HG03457 (cell line): ENCODE data around the gene TANGO6.
"Not testable (repeated sequence)": the region's sequence is repeated elsewhere in the genome, so short reads cannot be mapped to it uniquely, and the experiment has no call there.

Experiments
- ATAC-seq: cut with Tn5 transposase; IDR thresholded peaks from one replicate; pipeline ENCODE4 v1.9.1; 2021; ENCODE audit warnings: moderate number of reproducible peaks; ENCODE audit not compliant: unreplicated experiment

The TANGO6 gene

DNA sequence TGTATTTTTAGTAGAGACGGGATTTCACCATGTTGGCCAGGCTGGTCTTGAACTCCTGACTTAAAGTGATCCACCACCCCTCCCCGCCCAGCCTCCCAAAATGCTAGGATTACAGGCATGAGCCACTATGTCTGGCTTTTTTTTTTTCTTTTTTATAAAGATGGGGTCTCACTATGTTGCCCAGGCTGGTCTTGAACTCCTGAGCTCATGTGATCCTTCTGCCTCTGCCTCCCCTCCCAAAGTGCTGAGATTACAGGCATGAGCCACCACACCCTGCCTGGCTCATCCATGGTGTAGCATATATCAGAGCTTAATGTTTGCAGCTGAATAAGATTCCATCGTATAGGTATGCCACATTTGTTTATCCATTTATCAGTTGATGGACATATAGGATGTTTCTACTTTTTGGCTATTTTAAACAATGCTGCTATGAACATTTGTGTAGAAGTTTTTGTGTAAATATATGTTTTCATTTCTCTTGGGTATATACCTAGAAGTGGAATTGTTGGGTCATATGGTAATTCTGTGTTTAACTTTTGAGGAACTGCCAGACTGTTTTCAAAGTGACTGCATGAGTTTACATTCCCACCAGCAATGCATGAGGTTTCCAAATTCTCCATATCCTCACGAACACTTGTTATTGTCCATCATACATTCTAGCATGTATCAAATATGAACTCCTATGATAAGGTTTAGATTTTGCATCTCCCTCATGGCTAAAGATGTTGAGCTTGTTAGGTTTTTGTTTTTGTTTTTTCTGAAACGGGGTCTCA, 206.5 kb downstream of the TANGO6 start:
- no peak for ATAC-seq

DNA sequence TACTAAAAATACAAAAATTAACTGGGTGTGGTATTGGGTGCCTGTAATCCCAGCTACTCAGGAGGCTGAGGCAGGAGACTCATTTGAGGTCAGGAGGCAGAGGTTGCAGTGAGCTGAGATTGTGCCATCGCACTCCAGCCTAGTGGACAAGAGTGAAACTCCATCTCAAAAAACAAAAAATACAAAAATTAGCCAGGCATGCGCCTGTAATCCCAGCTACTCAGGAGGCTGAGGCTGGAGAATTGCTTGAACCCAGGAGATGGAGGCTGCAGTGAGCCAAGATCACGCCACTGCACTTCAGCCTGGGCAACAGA, 208.1 kb downstream of the TANGO6 start:
- ATAC-seq: not testable (repeated sequence)

DNA sequence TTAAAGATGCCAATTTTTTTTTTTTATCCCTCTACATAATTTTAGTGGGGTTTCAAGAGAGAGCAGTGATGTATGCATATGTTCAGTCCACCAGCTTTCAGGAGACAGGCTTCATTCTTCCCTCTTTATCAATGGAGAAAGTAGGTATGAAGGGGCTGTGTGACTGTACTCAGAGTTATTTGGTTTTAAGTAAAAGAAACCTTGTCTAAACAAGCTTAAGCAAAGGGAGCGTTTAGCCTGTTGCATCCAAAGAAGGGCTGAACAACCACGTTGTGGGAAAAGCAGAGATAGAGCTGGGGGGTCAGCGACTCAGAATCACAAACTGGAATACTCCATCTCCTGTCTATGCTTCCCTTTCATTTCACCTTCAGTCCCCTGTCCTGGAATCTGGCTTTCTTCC, 211.7 kb downstream of the TANGO6 start:
- no peak for ATAC-seq

DNA sequence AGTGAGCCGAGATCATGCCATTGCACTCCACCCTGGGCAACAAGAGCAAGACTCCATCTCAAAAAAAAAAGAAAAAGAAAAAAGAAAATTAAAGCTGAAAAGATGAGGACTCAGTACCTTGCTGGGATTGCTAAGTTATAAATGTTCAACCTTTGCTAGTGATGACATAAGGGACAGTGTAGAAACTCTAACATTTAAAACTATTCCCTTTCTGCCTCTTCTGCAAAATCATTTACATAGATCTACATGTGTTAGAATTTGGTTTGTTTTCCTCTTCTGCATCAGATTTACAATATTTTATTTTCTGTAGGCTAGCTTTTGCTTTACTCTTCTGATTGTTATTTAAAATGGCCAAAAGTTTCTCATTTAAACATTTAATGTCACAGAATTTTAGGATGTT, 212.6 kb downstream of the TANGO6 start:
- no peak for ATAC-seq

DNA sequence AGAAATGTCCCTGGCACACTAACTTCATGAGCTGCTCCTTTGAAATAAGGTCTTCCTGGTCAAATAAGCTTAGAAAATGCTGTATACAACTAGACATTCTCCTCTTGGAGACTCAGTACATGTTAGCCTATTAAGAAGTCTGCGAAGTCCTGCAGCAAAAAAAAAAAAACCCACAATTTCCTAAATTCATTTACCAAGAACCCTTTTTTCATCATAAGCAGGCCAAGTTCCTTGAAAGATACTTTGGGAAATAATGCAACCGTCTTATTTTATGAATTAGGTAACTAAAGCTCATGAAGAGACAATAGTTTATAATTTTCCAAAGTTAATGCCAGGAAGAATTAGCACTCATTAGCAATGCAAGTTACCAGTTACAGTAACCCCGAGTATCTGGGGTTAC, 213.1 kb downstream of the TANGO6 start:
- ATAC-seq: no peak

DNA sequence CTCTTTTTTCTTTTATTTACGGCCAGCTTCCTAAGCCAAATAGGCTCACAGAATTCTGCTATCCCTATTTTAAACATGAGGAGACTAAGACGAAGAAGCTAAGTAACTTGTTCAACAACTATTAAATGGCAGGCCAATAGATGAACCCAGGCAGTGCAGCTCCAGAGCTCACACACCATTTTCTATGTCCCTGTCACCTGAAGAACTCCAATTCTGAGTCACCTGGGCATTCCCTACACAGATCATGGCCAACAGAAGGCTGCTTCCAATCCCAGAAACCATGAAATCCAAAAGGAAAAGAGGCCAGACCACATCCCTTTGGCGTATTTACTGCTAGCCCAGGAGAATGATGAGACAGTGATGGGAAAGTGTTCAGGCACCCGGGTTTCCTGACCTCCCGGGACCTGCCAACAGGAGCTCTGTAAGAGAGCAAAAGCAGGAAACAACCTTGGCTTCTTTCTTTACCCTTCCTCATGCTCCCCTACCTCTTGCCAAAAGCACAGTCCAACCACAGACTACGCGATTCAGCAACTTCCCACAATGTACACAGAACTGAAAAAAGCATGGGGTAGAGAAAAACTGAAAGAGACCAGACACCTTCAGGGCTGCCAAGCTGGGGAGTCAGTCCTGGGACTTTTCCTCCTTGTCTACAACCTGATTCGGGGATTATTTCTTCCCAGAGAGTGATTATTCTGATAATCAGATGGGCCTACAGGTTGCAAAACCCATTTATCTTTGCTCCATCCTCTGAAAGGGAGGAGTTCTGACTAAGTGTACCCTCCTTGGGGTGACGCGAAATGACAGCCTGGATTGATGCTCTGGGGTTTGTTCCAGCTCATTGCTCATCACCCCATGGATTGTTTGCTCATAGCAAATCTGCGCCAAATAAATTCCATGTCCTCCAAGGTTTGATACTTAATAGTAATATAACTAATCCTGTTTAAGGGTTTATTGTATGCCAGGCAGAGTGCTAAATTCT, 214.4 kb downstream of the TANGO6 start:
- ATAC-seq: no peak

DNA sequence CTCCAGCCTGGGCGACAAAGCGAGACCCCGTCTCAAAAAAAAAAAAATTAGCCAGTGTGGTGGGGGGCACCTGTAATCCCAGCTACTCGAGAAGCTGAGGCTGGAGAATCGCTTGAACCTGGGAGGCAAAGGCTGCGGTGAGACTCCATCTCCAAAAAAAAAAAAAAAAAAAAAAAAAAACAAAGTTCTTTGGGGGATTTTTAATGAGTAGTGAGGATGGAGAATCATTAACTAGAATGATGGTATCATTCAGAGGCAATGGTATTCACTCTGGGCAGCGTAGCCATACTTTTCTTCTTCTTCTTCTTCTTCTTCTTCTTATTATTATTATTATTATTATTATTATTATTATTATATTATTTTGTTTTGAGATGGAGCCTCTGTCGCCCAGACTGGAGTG, 220.2 kb downstream of the TANGO6 start:
- ATAC-seq: not testable (repeated sequence)

DNA sequence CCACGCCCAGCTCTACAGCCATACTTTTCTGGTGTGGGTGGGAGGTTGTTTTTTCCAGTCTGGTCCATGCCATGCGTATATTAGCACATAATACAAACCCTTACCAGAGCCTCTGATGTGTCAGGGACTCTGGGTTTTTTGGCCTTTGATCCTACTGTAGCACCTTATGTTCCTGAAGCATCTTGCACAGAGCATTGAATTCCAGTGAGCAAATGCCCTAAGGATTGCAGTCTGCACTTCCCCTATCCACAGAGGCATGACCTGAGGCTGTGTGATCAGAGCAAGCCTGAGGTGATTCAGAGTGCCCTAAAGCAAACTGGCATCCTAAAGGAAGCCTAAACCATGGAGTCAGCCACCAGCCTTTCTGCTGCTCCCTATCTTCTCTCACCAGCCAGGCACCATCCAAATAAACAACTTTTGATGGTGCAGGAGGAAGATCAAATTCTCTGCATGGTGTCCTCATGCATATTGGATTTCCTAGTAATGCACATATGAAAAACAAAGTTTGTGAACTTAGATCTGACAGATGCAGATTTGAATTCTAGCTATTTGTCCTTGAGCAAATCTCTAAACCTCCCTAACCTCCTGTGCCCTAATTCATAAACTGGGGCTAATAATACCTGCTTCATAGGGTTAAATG, 220.9 kb downstream of the TANGO6 start:
- ATAC-seq: no peak

DNA sequence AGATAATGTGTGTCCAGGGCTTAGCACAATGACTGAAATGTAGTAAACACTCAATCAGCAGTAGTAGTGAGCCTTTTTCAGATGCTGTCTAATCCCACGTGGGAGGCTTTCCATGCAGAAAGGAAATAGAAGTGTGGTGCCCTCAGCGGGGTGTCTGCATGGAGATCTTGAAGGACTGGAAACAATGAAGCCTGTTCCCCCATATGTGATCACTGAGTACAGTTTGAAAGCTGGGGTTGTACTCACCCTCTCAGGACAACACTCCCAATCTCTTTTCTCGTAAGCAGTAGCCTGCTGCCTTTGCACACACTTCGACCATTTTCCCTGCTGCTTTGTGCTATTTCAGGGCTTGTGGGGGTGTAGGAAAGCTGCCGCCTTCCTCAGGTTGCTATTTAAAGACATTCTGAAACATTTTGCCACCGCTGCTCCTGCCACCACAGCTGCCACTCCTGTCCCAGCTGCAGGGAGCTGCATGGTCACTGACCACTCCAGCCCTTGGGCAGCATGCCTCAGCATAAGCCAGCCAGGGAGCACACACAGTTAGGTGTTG, 221.5 kb downstream of the TANGO6 start:
- no peak for ATAC-seq

DNA sequence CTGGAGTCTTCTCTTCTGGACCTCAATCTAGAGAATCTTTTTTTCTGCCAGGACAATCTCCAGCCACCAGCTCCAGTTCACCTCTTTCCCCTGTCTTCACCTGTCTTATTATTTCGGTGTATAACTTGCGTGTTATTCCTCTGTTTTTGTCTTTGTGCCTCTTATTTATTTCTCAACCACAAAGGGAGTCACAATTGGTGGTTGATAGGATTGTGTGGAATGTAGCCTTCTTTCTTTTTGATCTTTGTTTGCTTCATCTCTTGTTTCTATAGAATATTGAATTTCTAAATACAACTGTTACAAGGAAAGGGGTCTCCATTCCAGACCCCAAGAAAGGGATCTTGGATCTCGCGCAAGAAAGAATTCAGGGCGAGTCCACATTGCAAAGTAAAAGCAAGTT, 226.2 kb downstream of the TANGO6 start:
- ATAC-seq: no peak

DNA sequence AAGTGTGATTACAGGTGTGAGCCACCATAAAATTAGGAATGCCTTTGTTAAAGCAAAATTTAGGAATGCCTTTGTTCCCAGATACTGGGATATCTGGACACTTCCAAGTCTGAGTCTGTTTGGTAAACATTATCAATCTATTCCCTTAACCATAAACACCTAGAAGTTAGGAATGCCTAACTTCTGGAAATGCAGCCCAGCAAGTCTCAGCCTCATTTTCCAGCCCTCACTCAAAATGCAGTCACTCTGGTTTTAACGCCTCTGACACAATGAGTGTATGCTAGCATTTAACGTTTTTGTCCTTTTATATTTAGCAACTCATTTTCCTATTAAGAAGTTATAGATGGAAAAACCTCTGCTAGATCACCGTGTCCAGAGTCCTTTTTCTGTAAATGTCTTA, 227.7 kb downstream of the TANGO6 start:
- no peak for ATAC-seq

DNA sequence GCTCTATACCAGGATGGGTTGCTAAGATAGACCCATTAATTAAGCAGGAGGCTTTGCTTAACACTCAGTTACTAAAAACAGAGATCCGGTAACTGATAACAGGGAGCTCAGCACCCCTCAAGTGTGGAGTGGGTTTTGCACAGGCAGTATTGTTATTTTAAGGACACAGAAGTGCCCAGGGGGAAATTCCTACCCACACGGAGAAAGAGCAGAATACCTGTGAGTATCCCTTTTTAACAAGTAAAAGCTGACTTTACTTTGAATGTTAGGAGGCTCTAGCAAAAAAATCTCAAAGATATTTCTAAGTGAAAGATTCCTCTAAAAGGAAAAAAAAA, 229.3 kb downstream of the TANGO6 start:
- no peak for ATAC-seq

DNA sequence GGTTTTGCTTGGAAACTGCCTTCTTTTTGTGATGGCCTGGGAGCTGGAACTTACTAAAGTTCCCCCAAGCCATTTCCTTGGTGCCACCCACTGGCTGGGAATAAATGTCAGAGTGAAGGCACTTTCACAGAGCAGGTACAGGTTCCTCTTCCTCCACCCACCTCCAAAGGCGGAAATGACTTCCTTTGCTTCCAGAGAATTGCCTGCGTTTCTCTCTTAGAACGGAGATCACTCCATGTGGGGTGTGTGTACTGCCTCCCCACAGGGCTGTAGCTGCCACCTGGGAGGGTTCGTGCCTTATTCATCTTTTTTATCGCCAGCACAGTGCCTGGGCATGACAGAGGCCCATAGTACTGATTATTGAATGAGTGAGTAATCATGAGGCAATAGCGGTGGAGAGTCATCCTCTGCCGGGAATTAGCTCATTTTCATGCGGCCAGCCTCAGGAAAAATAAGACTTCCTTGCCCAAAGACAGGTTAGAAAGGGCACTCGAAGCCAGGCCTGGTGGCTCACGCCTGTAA, 229.9 kb downstream of the TANGO6 start:
- ATAC-seq: no peak

DNA sequence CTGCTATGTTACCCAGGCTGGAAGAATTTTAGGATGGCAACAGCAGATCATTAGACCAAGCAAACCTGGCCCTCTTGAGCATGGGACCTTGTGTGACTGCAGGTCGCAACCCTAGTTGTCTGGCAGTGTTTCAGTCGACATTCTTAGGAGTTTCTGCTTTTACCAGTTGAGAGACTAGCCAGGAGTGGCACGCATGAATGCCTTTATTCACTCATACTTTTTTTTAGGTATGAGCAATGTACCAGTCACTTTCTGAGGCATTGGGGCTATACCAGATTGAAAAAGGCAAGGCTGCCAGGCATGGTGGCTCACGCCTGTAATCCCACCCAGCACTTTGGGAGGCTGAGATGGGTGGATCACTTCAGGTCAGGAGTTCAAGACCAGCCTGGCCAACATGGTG, 233.9 kb downstream of the TANGO6 start:
- ATAC-seq: no peak

DNA sequence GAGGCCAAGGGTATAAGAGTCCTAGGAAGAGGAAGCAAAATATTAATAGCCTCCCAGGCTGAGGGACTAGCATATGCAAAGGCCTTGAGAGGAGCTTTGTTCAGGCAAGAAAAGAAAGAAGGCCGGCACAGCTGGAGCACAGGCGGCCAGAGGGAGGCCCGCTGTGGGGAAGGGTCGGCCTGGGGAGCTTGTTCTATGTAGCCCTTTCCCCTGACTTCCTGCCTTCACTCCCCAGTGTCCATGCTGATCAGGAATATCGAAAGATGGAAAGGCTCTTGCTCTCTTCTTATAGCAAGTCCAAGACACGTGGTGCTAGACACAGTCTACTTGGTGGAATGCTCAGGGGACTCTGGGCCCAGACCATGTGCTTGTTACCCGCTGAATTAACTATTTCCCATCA, 234.7 kb downstream of the TANGO6 start:
- ATAC-seq: no peak

DNA sequence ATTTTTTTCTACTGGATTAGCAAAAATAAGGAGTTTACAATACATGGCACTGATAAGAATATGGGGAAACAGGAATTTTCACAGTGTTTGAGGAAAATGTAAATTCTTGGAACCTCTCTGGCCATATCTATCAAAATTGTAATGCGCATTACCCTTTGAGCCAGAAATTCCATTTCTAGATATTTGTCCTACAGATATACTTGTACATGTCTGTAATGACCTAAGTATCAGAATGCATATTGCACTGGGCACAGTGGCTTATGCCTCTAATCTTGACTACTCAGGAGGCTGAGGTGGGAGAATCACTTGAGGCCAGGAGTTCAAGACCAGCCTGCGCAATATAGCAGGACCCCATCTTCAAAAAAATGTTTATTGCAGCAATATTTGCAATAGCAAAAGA, 236.4 kb downstream of the TANGO6 start:
- no peak for ATAC-seq

DNA sequence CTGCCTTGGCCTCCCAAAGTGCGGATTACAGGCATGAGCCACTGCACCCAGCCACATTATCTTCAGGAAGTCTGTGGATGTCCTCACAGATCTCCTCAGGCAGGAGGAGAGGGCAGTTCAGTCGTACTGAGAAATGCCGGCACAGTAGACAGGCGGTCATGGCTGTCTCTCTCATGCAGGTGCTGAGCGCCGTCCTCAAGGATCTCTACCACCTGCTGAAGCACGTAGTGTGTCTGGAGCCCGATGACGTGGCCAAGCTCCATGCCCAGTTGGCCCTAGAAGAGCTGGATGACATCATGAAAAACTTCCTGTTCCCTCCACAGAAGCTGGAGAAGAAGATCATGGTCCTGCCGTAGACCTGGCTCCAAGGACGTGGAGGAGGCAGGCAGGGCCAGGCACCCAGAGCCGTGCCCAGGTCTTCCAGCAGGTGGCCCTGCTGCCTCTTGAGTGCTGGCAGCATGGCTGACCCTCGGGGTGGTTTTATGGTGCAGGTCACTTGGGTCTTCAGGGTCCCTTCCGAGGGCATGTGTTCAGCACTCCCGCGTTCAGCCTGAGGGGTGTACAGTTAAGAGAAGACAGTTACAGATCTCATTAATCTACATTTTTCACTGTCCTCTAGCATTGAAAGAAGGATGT, 240.1 kb downstream of the TANGO6 start:
- no peak for ATAC-seq

DNA sequence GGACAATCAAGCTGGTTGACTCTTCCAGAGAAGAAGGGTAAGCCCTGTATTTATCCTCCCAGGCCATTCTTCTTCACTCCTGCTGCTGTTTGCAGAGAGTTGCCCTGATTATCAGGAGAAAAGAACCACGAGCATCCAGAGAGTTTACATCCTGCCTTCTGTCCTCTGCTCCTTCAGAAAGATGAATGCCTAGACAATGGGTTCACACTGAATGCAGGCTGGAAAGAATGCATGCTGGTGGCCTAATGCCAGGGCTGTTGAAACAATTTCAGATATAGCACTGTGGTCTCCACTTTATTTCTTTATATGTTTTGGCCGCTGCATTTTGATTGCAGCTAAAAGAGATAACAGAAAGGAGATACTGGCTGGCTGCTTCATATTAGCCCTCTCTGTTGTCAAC, 241.0 kb downstream of the TANGO6 start:
- no peak for ATAC-seq

DNA sequence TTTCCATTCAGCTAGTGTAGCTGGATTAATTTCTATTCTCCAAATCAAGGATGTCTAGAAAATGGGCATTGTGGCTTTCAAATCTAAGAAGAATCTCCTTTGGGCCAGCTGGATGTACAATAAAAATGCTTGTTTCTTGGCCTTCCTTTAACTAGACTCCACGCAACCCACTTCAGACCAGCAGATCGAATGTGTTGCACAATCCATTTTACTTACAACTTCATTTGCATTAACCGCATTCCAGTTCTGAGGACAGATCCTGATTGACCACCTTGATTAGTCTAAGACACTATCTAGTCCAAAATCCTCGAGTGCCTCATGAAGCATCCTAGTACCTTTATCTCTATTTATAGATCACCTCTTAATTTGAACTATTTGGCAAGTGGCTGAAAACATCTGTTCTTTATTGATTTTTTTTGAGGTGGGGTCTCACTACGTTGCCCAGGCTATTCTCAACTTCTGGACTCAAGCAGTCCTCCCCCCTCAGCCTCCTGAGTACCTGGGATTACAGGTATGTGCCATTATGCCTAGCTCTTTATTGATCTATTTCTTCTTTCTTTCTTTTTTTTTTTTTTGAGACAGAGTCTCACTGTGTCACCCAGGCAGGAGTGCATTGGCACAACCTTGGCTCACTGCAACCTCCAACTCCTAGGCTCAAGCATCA, 241.8 kb downstream of the TANGO6 start:
- no peak for ATAC-seq

DNA sequence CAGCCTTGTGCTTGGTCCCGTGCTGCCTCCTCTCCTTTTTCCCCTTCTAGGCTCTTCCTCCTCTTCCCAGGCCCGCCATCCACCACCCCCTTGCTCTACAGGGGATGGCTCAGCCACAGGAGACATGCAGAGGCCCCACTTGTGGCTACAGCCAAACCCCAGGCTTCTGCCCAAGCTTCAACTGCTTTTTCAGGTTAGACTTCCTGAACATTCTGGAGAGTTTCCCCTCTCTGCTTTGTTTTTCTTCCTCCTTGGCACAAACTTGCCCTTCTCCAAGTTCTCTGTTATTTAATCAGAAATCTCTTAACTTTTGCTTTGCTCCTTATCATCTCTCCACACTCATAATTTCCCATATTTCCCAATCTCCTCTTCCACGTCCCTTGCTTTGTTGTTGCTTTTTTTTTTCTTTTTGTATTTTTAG, 243.8 kb downstream of the TANGO6 start:
- ATAC-seq: no peak
